CD8-positive, alpha-beta memory T cell (primary cell): ENCODE results near the gene USP9X. TPM values are rescaled to one million over a fixed set of nuclear protein-coding genes. Genes with fewer than 3 reads are reported as not detected.
"Not testable (repeated sequence)": the region's sequence is repeated elsewhere in the genome, so short reads cannot be mapped to it uniquely, and the experiment has no call there.

ENCODE experiments used
- CTCF ChIA-PET: fragments of 350-600 bp; sonication (Branson Sonifier 250); formaldehyde crosslinking; loops from one replicate; lab custom pipeline; 2021; ENCODE audit warnings: antibody characterized with exemption; lab: Charles Lee
- POLR2A ChIA-PET: fragments of 350-600 bp; sonication (Branson Sonifier 250); formaldehyde crosslinking; loops from one replicate; lab custom pipeline; 2021; ENCODE audit warnings: antibody characterized with exemption; lab: Charles Lee
- DNase-seq, 5 donors: peaks; one replicate each; pipeline versions ENCODE4 v3.0.0 to v3.0.0-alpha.2; 2020 to 2022; ENCODE audit warnings: mixed read lengths in 1 of 5
- H3K27ac ChIP-seq: one replicate; pipeline ENCODE4 v1.7.0; 2013; ENCODE audit warnings: low read depth, mild to moderate bottlenecking, low read length, moderate library complexity
- H3K27me3 ChIP-seq: 2 replicates; pipeline ENCODE4 v1.7.0; 2013; ENCODE audit warnings: low read length, mild to moderate bottlenecking; ENCODE audit not compliant: insufficient read depth, poor library complexity, severe bottlenecking
- H3K36me3 ChIP-seq: 2 replicates; pipeline ENCODE4 v1.7.0; 2013; ENCODE audit warnings: mild to moderate bottlenecking, low read length, moderate library complexity; ENCODE audit not compliant: insufficient read depth
- H3K4me1 ChIP-seq: 2 replicates; pipeline ENCODE4 v1.7.0; 2013; ENCODE audit warnings: mild to moderate bottlenecking, low read length, moderate library complexity; ENCODE audit not compliant: insufficient read depth
- H3K4me3 ChIP-seq: 2 replicates; pipeline ENCODE4 v1.7.0; 2013; ENCODE audit warnings: mild to moderate bottlenecking, low read length
- H3K9me3 ChIP-seq: 2 replicates; pipeline ENCODE4 v1.7.0; 2013; ENCODE audit warnings: mild to moderate bottlenecking, low read length
- H3K27ac Mint-ChIP-seq, 8 donors: one replicate each; pipeline ENCODE4 v1.8.0; 2020 to 2021; ENCODE audit warnings: mixed read lengths in 8 of 8, mild to moderate bottlenecking in 6 of 8, inconsistent platforms in 3 of 8, moderate library complexity in 3 of 8
- H3K27me3 Mint-ChIP-seq, 2 donors: one replicate each; pipeline ENCODE4 v1.8.0; 2020 to 2021; ENCODE audit warnings: mixed read lengths in 2 of 2, mild to moderate bottlenecking in 1 of 2, moderate library complexity in 1 of 2
- H3K36me3 Mint-ChIP-seq, 3 donors: one replicate each; pipeline ENCODE4 v1.8.0; 2020 to 2021; ENCODE audit warnings: mixed read lengths in 3 of 3, inconsistent platforms in 1 of 3, mild to moderate bottlenecking in 1 of 3
- H3K4me1 Mint-ChIP-seq, 3 donors: one replicate each; pipeline ENCODE4 v1.8.0; 2020 to 2021; ENCODE audit warnings: mixed read lengths in 3 of 3, inconsistent platforms in 1 of 3, mild to moderate bottlenecking in 1 of 3
- H3K4me3 Mint-ChIP-seq, 7 donors: one replicate each; pipeline ENCODE4 v1.8.0; 2020 to 2021; ENCODE audit warnings: mixed read lengths in 7 of 7, mild to moderate bottlenecking in 6 of 7, moderate library complexity in 4 of 7, inconsistent platforms in 2 of 7
- H3K9me3 Mint-ChIP-seq, 5 donors: one replicate each; pipeline ENCODE4 v1.8.0; 2020 to 2022; ENCODE audit warnings: mixed read lengths in 5 of 5, mild to moderate bottlenecking in 3 of 5, moderate library complexity in 2 of 5, inconsistent platforms in 1 of 5
- polyA plus RNA-seq: library from polyadenylated mRNA; unstranded; fragments of 300-500 nt; fragmentation: Illumina TruSeq; gene quantifications from one replicate; pipeline ENCODE4 v1.2.3, GENCODE V29; 2021
- total RNA-seq, 2 experiments: library from RNA; stranded (reverse); gene quantifications; one replicate each; pipeline ENCODE4 v1.2.3, GENCODE V29; 2021

The USP9X gene
- total and polyA plus RNA-seq, 3 experiments from 2014 or later = 27.1 to 54.5 (median 53.7) TPM

GRCh38 chrX:41100200-41100599 lies 15.0 kb downstream of the USP9X start:
- H3K4me1 ChIP-seq = peaks cover 40% of the 10 kb centered on the region
- H3K9me3 Mint-ChIP-seq = no peaks in the 10 kb centered on the region
- H3K36me3 ChIP-seq = no peaks in the 10 kb centered on the region
- no peak overlapping the region for H3K4me3 ChIP-seq
- no peak for DNase-seq
- H3K27ac Mint-ChIP-seq = peak overlapping the region in 2 of 8 donors; percentile 18 to 23
- H3K4me1 Mint-ChIP-seq = peaks cover 65 to 82% (median 82%) of the 10 kb centered on the region in 3 donors
- CTCF ChIA-PET = interaction anchor here (1.3 kb wide), 1 partner anchor 9 kb away, joined by 3 read pairs; no protein-coding TSS in a partner anchor
- peaks cover 0 to 11% (median 3%) of the 10 kb centered on the region in 3 donors for H3K36me3 Mint-ChIP-seq
- H3K9me3 ChIP-seq = no peaks in the 10 kb centered on the region
- no peak overlapping the region for H3K27ac ChIP-seq
- POLR2A ChIA-PET = no interaction called here
- H3K27me3 Mint-ChIP-seq = no peaks in the 10 kb centered on the region
- H3K4me3 Mint-ChIP-seq = peak overlapping the region in 1 of 7 donors; percentile 26
- H3K27me3 ChIP-seq = no peaks in the 10 kb centered on the region

- Mint-ChIP-seq H3K9me3 (no peaks in the 10 kb centered on the region), H3K4me3 (no peak overlapping the region), H3K36me3 (peaks cover 0 to 11% (median 3%) of the 10 kb centered on the region in 3 donors), H3K27me3 (no peaks in the 10 kb centered on the region), H3K4me1 (peaks cover 65 to 82% (median 82%) of the 10 kb centered on the region in 3 donors), H3K27ac (no peak overlapping the region)
- Histone ChIP-seq H3K9me3 (no peaks in the 10 kb centered on the region), H3K4me1 (peaks cover 35% of the 10 kb centered on the region), H3K27ac (no peak overlapping the region), H3K36me3 (no peaks in the 10 kb centered on the region), H3K4me3 (no peak overlapping the region), H3K27me3 (no peaks in the 10 kb centered on the region)
- ChIA-PET CTCF (no interaction called here), POLR2A (no interaction called here)
- DNase-seq = no peak
Measured at GRCh38 chrX:41100819-41101218, 15.6 kb downstream of the USP9X start.

- no peak overlapping the region for H3K4me3 ChIP-seq
- peaks cover 24% of the 10 kb centered on the region for H3K4me1 ChIP-seq
- DNase-seq = no peak
- Mint-ChIP-seq H3K4me1 (peaks cover 59 to 76% (median 72%) of the 10 kb centered on the region in 3 donors), H3K9me3 (no peaks in the 10 kb centered on the region), H3K4me3 (peak overlapping the region in 4 of 7 donors; percentile 10 to 35 (median 25)), H3K27ac (peak overlapping the region in 5 of 8 donors; percentile 1 to 39 (median 18)), H3K36me3 (peaks cover 0 to 10% (median 3%) of the 10 kb centered on the region in 3 donors), H3K27me3 (no peaks in the 10 kb centered on the region)
- H3K27ac ChIP-seq = no peak overlapping the region
- POLR2A ChIA-PET = interaction anchor here (1.6 kb wide), 1 partner anchor 20 kb away, joined by 7 read pairs; the partner anchor contains the start of gene USP9X
- CTCF ChIA-PET = no interaction called here
- no peaks in the 10 kb centered on the region for H3K9me3 ChIP-seq
- H3K36me3 ChIP-seq = no peaks in the 10 kb centered on the region
- no peaks in the 10 kb centered on the region for H3K27me3 ChIP-seq
Measured at GRCh38 chrX:41105005-41105404, 19.8 kb downstream of the USP9X start.

- POLR2A ChIA-PET, H3K27ac Mint-ChIP-seq, H3K36me3 Mint-ChIP-seq, H3K27ac ChIP-seq, H3K4me3 ChIP-seq, CTCF ChIA-PET, H3K27me3 Mint-ChIP-seq, H3K27me3 ChIP-seq, H3K9me3 ChIP-seq, DNase-seq, H3K36me3 ChIP-seq, H3K4me3 Mint-ChIP-seq, H3K9me3 Mint-ChIP-seq: not testable (repeated sequence)
- peaks cover 35% of the 10 kb centered on the region for H3K4me1 ChIP-seq
- H3K4me1 Mint-ChIP-seq = peaks cover 62 to 80% (median 80%) of the 10 kb centered on the region in 3 donors
Measured at GRCh38 chrX:41106257-41106656, 21.0 kb downstream of the USP9X start.

GRCh38 chrX:41108007-41108406 lies 22.8 kb downstream of the USP9X start:
- Mint-ChIP-seq H3K27ac (peak overlapping the region in 4 of 8 donors; percentile 33 to 88 (median 50)), H3K9me3 (no peaks in the 10 kb centered on the region), H3K4me1 (peaks cover 65 to 82% (median 82%) of the 10 kb centered on the region in 3 donors), H3K27me3 (no peaks in the 10 kb centered on the region), H3K4me3 (peak overlapping the region in 4 of 7 donors; percentile 24 to 42 (median 40)), H3K36me3 (peaks cover 0 to 8% (median 1%) of the 10 kb centered on the region in 3 donors)
- Histone ChIP-seq H3K4me3 (no peak overlapping the region), H3K4me1 (peaks cover 38% of the 10 kb centered on the region), H3K36me3 (no peaks in the 10 kb centered on the region), H3K9me3 (no peaks in the 10 kb centered on the region), H3K27ac (no peak overlapping the region), H3K27me3 (no peaks in the 10 kb centered on the region)
- DNase-seq = no peak
- ChIA-PET CTCF (no interaction called here), POLR2A (interaction anchor here (2.8 kb wide), 1 partner anchor 22 kb away, joined by 13 read pairs; the partner anchor contains the start of gene USP9X)

- ChIA-PET POLR2A (interaction anchor here (2.8 kb wide), 1 partner anchor 23 kb away, joined by 13 read pairs; the partner anchor contains the start of gene USP9X), CTCF (no interaction called here)
- Mint-ChIP-seq H3K9me3 (no peaks in the 10 kb centered on the region), H3K27ac (peak overlapping the region in 6 of 8 donors; percentile 33 to 59 (median 52)), H3K4me1 (peaks cover 65 to 78% (median 77%) of the 10 kb centered on the region in 3 donors), H3K36me3 (peaks cover 0 to 8% (median 1%) of the 10 kb centered on the region in 3 donors), H3K4me3 (peak overlapping the region in 2 of 7 donors; percentile 39 to 40), H3K27me3 (no peaks in the 10 kb centered on the region)
- no peak overlapping the region for H3K27ac ChIP-seq
- no peaks in the 10 kb centered on the region for H3K9me3 ChIP-seq
- no peak for DNase-seq
- no peaks in the 10 kb centered on the region for H3K27me3 ChIP-seq
- peaks cover 38% of the 10 kb centered on the region for H3K4me1 ChIP-seq
- H3K4me3 ChIP-seq = no peak overlapping the region
- H3K36me3 ChIP-seq = no peaks in the 10 kb centered on the region
Measured at GRCh38 chrX:41108463-41109205, 23.4 kb downstream of the USP9X start.

GRCh38 chrX:41110801-41111625 lies 25.8 kb downstream of the USP9X start:
- H3K4me3 Mint-ChIP-seq = peak overlapping the region in 6 of 7 donors; percentile 0 to 40 (median 14)
- POLR2A ChIA-PET = no interaction called here

More at GRCh38 chrX:41110801-41111625, 25.8 kb downstream of the USP9X start:
- Mint-ChIP-seq H3K27me3 (no peaks in the 10 kb centered on the region), H3K9me3 (no peaks in the 10 kb centered on the region), H3K36me3 (peaks cover 0 to 8% (median 1%) of the 10 kb centered on the region in 3 donors), H3K4me1 (peaks cover 62 to 79% (median 73%) of the 10 kb centered on the region in 3 donors), H3K27ac (peak overlapping the region in 7 of 8 donors; percentile 1 to 77 (median 68))
- Histone ChIP-seq H3K27me3 (no peaks in the 10 kb centered on the region), H3K4me1 (peaks cover 29% of the 10 kb centered on the region), H3K36me3 (no peaks in the 10 kb centered on the region), H3K4me3 (no peak overlapping the region), H3K27ac (no peak overlapping the region), H3K9me3 (no peaks in the 10 kb centered on the region)
- no peak for DNase-seq
- CTCF ChIA-PET = no interaction called here
